ENCODE data around the gene NFIX. TPM values are rescaled to one million over a fixed set of nuclear protein-coding genes. Genes with fewer than 3 reads are reported as not detected.

Gene NFIX
- total RNA-seq, 1 donor from 2014 or later: 6.7 TPM

GRCh38 chr19:12997179-12997966 is 2.1 kb downstream of the NFIX start:
- H3K4me3 ChIP-seq (ENCODE audit: low read depth, low read length): no peak overlapping the region
- no peak for TF ChIP-seq CTCF (IDR thresholded peaks at IDR 0.05; ENCODE audit: insufficient read depth, low read length, poor library complexity, severe bottlenecking)
- DNase-seq (ENCODE audit: low read depth): no peak
- H3K36me3 ChIP-seq (ENCODE audit: control insufficient read depth, insufficient read depth, low read length): peaks cover 1% of the 10 kb centered on the region
- H3K27me3 ChIP-seq (ENCODE audit: control insufficient read depth, insufficient read depth, low read length): peaks cover 7% of the 10 kb centered on the region

- DNase-seq (ENCODE audit: low read depth): no peak
- Histone ChIP-seq H3K27me3 (ENCODE audit: control insufficient read depth, insufficient read depth, low read length) (peaks cover 9% of the 10 kb centered on the region), H3K36me3 (ENCODE audit: control insufficient read depth, insufficient read depth, low read length) (peaks cover 1% of the 10 kb centered on the region), H3K4me3 (ENCODE audit: low read depth, low read length) (no peak overlapping the region)
- no peak for TF ChIP-seq CTCF (IDR thresholded peaks at IDR 0.05; ENCODE audit: insufficient read depth, low read length, poor library complexity, severe bottlenecking)
These were observed 3.0 kb downstream of the NFIX start for GRCh38 chr19:12997967-12998940.

DNA sequence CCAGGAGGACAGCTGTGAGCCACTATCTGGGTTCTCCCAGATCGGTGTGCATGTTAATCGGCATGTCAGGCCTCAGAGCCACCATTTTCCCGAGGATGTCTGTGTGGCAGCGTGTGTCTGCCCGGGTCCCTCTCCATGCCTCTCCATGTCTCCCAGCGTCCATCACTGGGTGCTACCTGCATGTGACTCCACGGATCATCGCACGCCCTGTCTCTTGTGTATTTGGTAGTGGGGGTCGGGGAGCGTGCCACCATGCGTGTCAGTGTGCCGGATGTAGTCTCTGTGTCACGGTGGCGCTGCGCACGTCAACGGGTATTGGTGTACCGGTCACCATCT is 5.9 kb downstream of the NFIX start:
- peaks cover 6% of the 10 kb centered on the region for H3K27me3 ChIP-seq (ENCODE audit: control insufficient read depth, insufficient read depth, low read length)

GRCh38 chr19:13001502-13002165 is 6.4 kb downstream of the NFIX start:
- Histone ChIP-seq H3K27me3 (ENCODE audit: control insufficient read depth, insufficient read depth, low read length) (peaks cover 6% of the 10 kb centered on the region), H3K4me3 (ENCODE audit: low read depth, low read length) (no peak overlapping the region)

More for the DNA sequence above, 5.9 kb downstream of the NFIX start:
- peaks cover 1% of the 10 kb centered on the region for H3K36me3 ChIP-seq (ENCODE audit: control insufficient read depth, insufficient read depth, low read length)
- H3K4me3 ChIP-seq (ENCODE audit: low read depth, low read length): no peak overlapping the region
- TF ChIP-seq CTCF (IDR thresholded peaks at IDR 0.05; ENCODE audit: insufficient read depth, low read length, poor library complexity, severe bottlenecking): no peak
- DNase-seq (ENCODE audit: low read depth): no peak

More at GRCh38 chr19:13001502-13002165, 6.4 kb downstream of the NFIX start:
- H3K36me3 ChIP-seq (ENCODE audit: control insufficient read depth, insufficient read depth, low read length): peaks cover 1% of the 10 kb centered on the region
- no peak for TF ChIP-seq CTCF (IDR thresholded peaks at IDR 0.05; ENCODE audit: insufficient read depth, low read length, poor library complexity, severe bottlenecking)
- no peak for DNase-seq (ENCODE audit: low read depth)
